Measurements from ENCODE around the gene CCR7. TPM values are rescaled to one million over a fixed set of nuclear protein-coding genes. Genes with fewer than 3 reads are reported as not detected.

Gene CCR7
- polyA plus RNA-seq, 2 donors = 0.16 to 0.54 TPM

- Histone ChIP-seq H3K27ac (ENCODE audit: low read depth in 2 of 2, low read length in 1 of 2) (peak overlapping the region; percentile 48 to 58), H3K4me1 (ENCODE audit: control insufficient read depth in 2 of 2, insufficient read depth in 2 of 2, low read length in 1 of 2) (peaks cover 0 to 31% of the 10 kb centered on the region in 2 donors), H3K36me3 (ENCODE audit: control insufficient read depth in 2 of 2, insufficient read depth in 2 of 2, low read length in 1 of 2) (no peaks in the 10 kb centered on the region), H3K4me3 (ENCODE audit: low read depth in 1 of 2, low read length in 2 of 2) (no peak overlapping the region), H3K9me3 (ENCODE audit: control insufficient read depth in 2 of 2, insufficient read depth in 1 of 2, low read depth in 1 of 2, low read length in 1 of 2) (no peaks in the 10 kb centered on the region), H3K27me3 (ENCODE audit: control insufficient read depth in 1 of 2, insufficient read depth in 2 of 2, low read length in 2 of 2) (no peaks in the 10 kb centered on the region)
- WGBS, 2 donors = 73 to 78% methylated on average over 9 of the region's 9 CpGs
Observed at GRCh38 chr17:40558300-40558889, 6.9 kb downstream of the CCR7 start.

DNA sequence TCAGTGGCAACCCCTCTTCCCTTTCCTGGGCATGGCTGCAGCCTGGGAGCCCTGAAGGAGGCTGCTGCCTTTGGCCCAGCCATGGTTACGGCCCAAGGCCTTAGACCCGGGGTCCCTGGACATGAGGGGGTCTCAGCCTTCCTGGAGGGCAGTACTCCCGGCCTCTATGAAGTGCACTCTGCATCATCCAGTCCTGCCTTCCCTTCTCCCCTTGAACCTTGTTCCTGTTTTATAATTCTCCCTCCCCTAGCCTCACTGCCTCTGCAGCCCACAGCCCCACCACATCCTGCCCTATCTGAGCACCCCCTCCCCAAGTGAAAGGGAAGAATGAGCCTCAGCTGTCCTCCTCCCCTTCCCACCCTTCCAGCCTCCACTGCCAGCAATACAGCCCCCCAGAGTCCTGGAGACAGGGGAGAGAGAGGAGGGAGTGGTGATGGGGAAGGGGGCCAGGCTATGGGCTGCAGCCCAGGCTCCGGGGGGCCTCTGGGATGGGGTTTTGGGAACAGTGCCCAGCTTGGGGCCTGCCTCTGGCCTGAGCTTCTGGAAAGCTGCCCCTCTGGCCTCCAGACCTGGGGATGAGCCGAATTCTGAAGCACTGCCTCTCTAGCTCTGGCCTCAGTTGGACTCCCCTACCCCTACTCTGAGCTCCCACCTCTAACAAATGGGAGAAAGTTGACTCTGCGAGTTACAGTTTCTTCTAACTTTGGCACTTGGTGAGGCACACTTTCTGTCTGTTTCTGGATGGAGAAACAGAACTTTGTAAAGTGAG is 7.6 kb downstream of the CCR7 start:
- Histone ChIP-seq H3K4me1 (ENCODE audit: control insufficient read depth in 2 of 2, insufficient read depth in 2 of 2, low read length in 1 of 2) (peaks cover 0 to 31% of the 10 kb centered on the region in 2 donors), H3K27me3 (ENCODE audit: control insufficient read depth in 1 of 2, insufficient read depth in 2 of 2, low read length in 2 of 2) (no peaks in the 10 kb centered on the region), H3K4me3 (ENCODE audit: low read depth in 1 of 2, low read length in 2 of 2) (no peak overlapping the region), H3K27ac (ENCODE audit: low read depth in 2 of 2, low read length in 1 of 2) (peak overlapping the region; percentile 52 to 58), H3K9me3 (ENCODE audit: control insufficient read depth in 2 of 2, insufficient read depth in 1 of 2, low read depth in 1 of 2, low read length in 1 of 2) (no peaks in the 10 kb centered on the region), H3K36me3 (ENCODE audit: control insufficient read depth in 2 of 2, insufficient read depth in 2 of 2, low read length in 1 of 2) (no peaks in the 10 kb centered on the region)
- WGBS, 2 donors = 62 to 65% methylated on average over 6 of the region's 6 CpGs

DNA sequence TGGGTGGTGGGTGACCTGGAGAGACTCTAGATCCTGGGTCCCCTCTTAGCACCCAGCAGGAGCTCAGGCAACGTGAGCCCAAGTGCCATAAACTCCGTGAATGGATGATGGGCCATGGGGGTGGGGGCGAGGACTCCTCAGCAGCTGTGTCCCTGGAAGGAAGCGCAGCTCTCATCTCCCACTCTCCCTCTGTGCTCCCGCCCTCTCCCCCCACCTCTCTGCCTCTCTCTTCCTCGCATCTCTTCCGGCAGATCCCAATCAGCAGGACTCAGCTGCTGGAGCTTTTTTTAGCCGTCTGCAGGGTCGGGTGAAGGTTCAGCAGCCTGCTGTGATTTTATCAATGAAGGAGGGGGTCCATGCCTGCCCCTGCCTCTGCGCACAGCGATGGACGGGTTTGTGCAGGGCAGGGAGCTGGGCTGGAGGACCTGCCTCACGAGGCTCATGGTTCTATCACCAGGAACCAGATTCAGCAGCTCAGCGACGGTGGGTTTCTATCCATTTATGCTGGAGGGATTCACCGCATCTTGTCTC is 8.3 kb downstream of the CCR7 start:
- WGBS, 2 donors = 63 to 69% methylated on average over 16 of the region's 16 CpGs
- no peaks in the 10 kb centered on the region for H3K9me3 ChIP-seq (ENCODE audit: control insufficient read depth in 2 of 2, insufficient read depth in 1 of 2, low read depth in 1 of 2, low read length in 1 of 2)
- H3K36me3 ChIP-seq (ENCODE audit: control insufficient read depth in 2 of 2, insufficient read depth in 2 of 2, low read length in 1 of 2) = no peaks in the 10 kb centered on the region
- H3K4me1 ChIP-seq (ENCODE audit: control insufficient read depth in 2 of 2, insufficient read depth in 2 of 2, low read length in 1 of 2) = peaks cover 0 to 32% of the 10 kb centered on the region in 2 donors
- H3K27ac ChIP-seq (ENCODE audit: low read depth in 2 of 2, low read length in 1 of 2) = peak overlapping the region; percentile 52 to 53
- no peak overlapping the region for H3K4me3 ChIP-seq (ENCODE audit: low read depth in 1 of 2, low read length in 2 of 2)
- no peaks in the 10 kb centered on the region for H3K27me3 ChIP-seq (ENCODE audit: control insufficient read depth in 1 of 2, insufficient read depth in 2 of 2, low read length in 2 of 2)

DNA sequence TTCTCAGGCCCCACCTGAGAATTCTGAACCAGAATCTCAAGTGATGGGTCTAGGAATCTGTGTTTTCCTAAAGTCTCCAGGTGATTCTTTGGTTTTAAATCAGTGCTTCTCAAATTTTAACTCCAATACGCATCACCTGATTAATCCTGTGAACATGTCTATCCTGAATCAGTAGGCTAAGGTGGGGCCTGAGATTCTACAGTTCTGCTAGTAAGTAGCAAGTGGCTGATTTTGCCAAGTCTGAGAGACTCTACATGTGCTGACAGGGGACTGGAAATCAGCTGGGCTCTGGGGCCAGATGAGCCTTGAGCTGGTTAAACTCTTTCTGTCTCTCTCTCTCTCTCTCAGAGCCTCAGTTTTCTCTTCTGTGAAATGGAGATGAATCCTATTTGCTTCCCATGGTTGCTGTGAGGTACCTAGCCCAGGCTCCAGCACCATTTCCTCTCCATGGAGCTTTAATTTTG is 9.0 kb downstream of the CCR7 start:
- peaks cover 4 to 35% of the 10 kb centered on the region in 2 donors for H3K4me1 ChIP-seq (ENCODE audit: control insufficient read depth in 2 of 2, insufficient read depth in 2 of 2, low read length in 1 of 2)

GRCh38 chr17:40555296-40556190 is 9.7 kb downstream of the CCR7 start:
- H3K4me1 ChIP-seq (ENCODE audit: control insufficient read depth in 2 of 2, insufficient read depth in 2 of 2, low read length in 1 of 2) = peaks cover 4 to 33% of the 10 kb centered on the region in 2 donors
- H3K4me3 ChIP-seq (ENCODE audit: low read depth in 1 of 2, low read length in 2 of 2) = no peak overlapping the region
- no peaks in the 10 kb centered on the region for H3K36me3 ChIP-seq (ENCODE audit: control insufficient read depth in 2 of 2, insufficient read depth in 2 of 2, low read length in 1 of 2)
- WGBS, 2 donors = 89 to 90% methylated on average over 26 of the region's 26 CpGs
- H3K27me3 ChIP-seq (ENCODE audit: control insufficient read depth in 1 of 2, insufficient read depth in 2 of 2, low read length in 2 of 2) = no peaks in the 10 kb centered on the region
- no peak overlapping the region for H3K27ac ChIP-seq (ENCODE audit: low read depth in 2 of 2, low read length in 1 of 2)
- no peaks in the 10 kb centered on the region for H3K9me3 ChIP-seq (ENCODE audit: control insufficient read depth in 2 of 2, insufficient read depth in 1 of 2, low read depth in 1 of 2, low read length in 1 of 2)

More for the DNA sequence above, 9.0 kb downstream of the CCR7 start:
- Histone ChIP-seq H3K27me3 (ENCODE audit: control insufficient read depth in 1 of 2, insufficient read depth in 2 of 2, low read length in 2 of 2) (no peaks in the 10 kb centered on the region), H3K27ac (ENCODE audit: low read depth in 2 of 2, low read length in 1 of 2) (peak overlapping the region; percentile 10 to 52), H3K4me3 (ENCODE audit: low read depth in 1 of 2, low read length in 2 of 2) (no peak overlapping the region), H3K36me3 (ENCODE audit: control insufficient read depth in 2 of 2, insufficient read depth in 2 of 2, low read length in 1 of 2) (no peaks in the 10 kb centered on the region), H3K9me3 (ENCODE audit: control insufficient read depth in 2 of 2, insufficient read depth in 1 of 2, low read depth in 1 of 2, low read length in 1 of 2) (no peaks in the 10 kb centered on the region)
- 62 to 70% methylated on average over 1 of the region's 1 CpG for WGBS, 2 donors

GRCh38 chr17:40554646-40555295 is 10.5 kb downstream of the CCR7 start:
- Histone ChIP-seq H3K9me3 (ENCODE audit: control insufficient read depth in 2 of 2, insufficient read depth in 1 of 2, low read depth in 1 of 2, low read length in 1 of 2) (no peaks in the 10 kb centered on the region), H3K27me3 (ENCODE audit: control insufficient read depth in 1 of 2, insufficient read depth in 2 of 2, low read length in 2 of 2) (no peaks in the 10 kb centered on the region), H3K27ac (ENCODE audit: low read depth in 2 of 2, low read length in 1 of 2) (peak overlapping the region; percentile 62 to 76), H3K36me3 (ENCODE audit: control insufficient read depth in 2 of 2, insufficient read depth in 2 of 2, low read length in 1 of 2) (no peaks in the 10 kb centered on the region), H3K4me3 (ENCODE audit: low read depth in 1 of 2, low read length in 2 of 2) (no peak overlapping the region), H3K4me1 (ENCODE audit: control insufficient read depth in 2 of 2, insufficient read depth in 2 of 2, low read length in 1 of 2) (peaks cover 4 to 28% of the 10 kb centered on the region in 2 donors)
- 95 to 98% methylated on average over 27 of the region's 27 CpGs for WGBS, 2 donors

- no peak overlapping the region for H3K4me3 ChIP-seq (ENCODE audit: low read depth in 1 of 2, low read length in 2 of 2)
- H3K36me3 ChIP-seq (ENCODE audit: control insufficient read depth in 2 of 2, insufficient read depth in 2 of 2, low read length in 1 of 2) = no peaks in the 10 kb centered on the region
- H3K27ac ChIP-seq (ENCODE audit: low read depth in 2 of 2, low read length in 1 of 2) = peak overlapping the region; percentile 80 to 87
- H3K9me3 ChIP-seq (ENCODE audit: control insufficient read depth in 2 of 2, insufficient read depth in 1 of 2, low read depth in 1 of 2, low read length in 1 of 2) = no peaks in the 10 kb centered on the region
- peaks cover 4 to 25% of the 10 kb centered on the region in 2 donors for H3K4me1 ChIP-seq (ENCODE audit: control insufficient read depth in 2 of 2, insufficient read depth in 2 of 2, low read length in 1 of 2)
- WGBS, 2 donors = 60 to 61% methylated on average over 19 of the region's 19 CpGs
- no peaks in the 10 kb centered on the region for H3K27me3 ChIP-seq (ENCODE audit: control insufficient read depth in 1 of 2, insufficient read depth in 2 of 2, low read length in 2 of 2)
Observed at GRCh38 chr17:40553694-40554534, 11.4 kb downstream of the CCR7 start.

DNA sequence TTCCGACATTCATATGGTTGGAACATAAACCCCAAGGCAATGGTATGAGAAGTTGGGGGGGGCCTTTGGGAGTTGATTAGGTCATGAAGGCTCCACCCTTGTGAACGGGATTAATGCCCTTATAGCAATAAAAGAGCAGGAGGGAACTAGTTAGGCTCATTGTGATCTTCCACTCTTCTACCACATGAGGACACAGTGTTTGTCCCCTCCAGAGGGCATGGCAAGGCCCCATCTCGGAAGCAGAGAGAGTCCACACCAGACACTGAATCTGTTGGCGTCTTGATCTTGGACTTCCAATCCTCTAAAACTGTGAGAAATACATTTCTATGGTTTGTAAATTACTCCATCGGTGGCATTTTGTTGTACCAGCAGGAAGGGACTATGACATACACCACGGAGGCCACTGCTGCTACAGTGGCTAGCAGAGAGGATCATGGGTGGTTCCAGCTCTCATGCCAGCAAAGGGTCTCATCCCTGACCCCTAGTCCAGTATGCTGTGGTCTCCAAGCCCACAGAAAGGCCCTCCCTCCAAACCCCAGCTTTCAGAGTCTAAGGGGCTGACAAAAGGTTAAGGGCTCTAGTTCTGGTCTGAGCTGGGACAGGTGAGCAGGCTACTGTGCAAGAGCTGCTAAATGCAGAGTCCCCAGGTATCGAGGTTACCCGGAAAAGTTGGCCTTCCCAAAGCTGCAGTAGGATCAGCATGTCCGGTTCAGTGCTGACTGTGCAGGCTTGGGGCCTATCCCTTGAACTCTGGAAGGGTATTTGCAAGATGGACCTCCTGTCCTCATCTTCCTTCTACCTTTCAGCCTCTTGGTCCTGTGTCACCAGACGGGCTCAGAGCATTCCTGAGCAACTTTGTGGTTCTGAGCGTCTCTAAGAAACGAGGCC is 12.2 kb downstream of the CCR7 start:
- H3K27ac ChIP-seq (ENCODE audit: low read depth in 2 of 2, low read length in 1 of 2) = peak overlapping the region; percentile 80 to 87
- peaks cover 9 to 28% of the 10 kb centered on the region in 2 donors for H3K4me1 ChIP-seq (ENCODE audit: control insufficient read depth in 2 of 2, insufficient read depth in 2 of 2, low read length in 1 of 2)
- H3K27me3 ChIP-seq (ENCODE audit: control insufficient read depth in 1 of 2, insufficient read depth in 2 of 2, low read length in 2 of 2) = no peaks in the 10 kb centered on the region
- no peaks in the 10 kb centered on the region for H3K9me3 ChIP-seq (ENCODE audit: control insufficient read depth in 2 of 2, insufficient read depth in 1 of 2, low read depth in 1 of 2, low read length in 1 of 2)
- WGBS, 2 donors = 76% methylated on average over 12 of the region's 12 CpGs
- no peak overlapping the region for H3K4me3 ChIP-seq (ENCODE audit: low read depth in 1 of 2, low read length in 2 of 2)
- H3K36me3 ChIP-seq (ENCODE audit: control insufficient read depth in 2 of 2, insufficient read depth in 2 of 2, low read length in 1 of 2) = no peaks in the 10 kb centered on the region
